ENCODE measurements around the gene HOXC12. TPM values are rescaled to one million over a fixed set of nuclear protein-coding genes. Genes with fewer than 3 reads are reported as not detected.

HOXC12 gene
- total RNA-seq, 1 experiment from 2014 or later: 1.9 TPM

DNA sequence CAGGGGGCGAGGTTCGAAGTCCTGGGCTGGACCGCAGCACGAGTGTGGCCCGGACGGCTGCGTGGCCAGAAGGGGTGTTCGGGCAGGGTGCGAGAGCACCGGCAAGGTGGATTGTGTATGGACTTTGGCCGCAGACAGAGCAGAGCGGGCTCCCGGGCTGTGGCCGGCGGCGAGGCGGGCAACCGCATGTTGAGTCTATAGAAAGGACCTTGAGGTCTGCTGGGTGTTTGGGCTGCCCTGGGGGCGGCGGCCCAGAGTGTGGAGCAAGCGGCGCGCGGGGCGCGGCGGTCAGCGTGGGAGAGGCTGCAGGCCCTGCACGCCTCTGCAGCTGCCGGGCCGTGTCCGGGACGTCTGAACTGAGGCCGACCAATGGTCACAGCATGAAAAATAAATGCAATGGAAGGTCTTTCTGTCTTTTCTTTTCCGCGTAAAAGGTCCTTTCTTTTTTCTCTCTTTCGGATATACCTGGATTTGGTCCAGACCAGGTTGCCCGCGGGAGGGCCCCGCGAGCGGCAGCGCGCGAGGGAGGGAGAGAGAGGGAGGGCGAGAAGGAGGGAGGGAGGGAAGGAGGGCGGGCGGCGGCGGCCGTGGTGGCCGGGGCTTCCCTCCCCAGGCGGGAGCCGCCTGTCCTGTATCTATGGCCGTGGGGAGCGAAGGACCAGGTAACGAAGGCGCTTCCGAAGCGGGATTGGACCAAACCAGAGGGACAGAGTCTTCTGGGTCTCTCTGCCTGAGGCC lies 39.7 kb downstream of the HOXC12 start:
- Histone ChIP-seq H3K36me3 (peaks cover 10% of the 10 kb centered on the region), H3K4me3 (peak overlapping the region; percentile 72)

DNA sequence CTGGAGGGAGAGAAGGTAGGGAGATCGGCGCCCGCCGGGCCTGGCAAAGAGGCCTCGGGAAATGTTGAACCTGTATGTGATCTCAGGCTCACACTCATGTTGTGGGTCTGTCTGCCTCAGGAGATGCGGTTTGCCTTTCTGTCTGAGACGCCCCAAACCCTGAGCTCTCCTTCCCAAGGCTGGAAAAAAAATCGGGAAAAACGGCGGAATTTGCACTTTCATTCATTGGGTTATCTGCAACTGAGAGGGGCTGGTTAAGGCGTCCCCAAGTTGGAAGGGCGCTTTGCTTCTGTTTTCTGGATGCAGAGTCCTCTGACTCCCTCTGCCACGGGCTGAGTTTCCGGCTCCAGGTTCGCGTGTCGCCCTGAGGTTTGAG lies 40.3 kb downstream of the HOXC12 start:
- Histone ChIP-seq H3K9me3 (no peaks in the 10 kb centered on the region), H3K4me3 (peak overlapping the region; percentile 72), H3K27me3 (no peaks in the 10 kb centered on the region), H3K36me3 (peaks cover 10% of the 10 kb centered on the region)
- DNase-seq: no peak

More for the DNA sequence above, 39.7 kb downstream of the HOXC12 start:
- no peaks in the 10 kb centered on the region for H3K27me3 ChIP-seq
- DNase-seq: peak; percentile 49
- H3K9me3 ChIP-seq: no peaks in the 10 kb centered on the region

DNA sequence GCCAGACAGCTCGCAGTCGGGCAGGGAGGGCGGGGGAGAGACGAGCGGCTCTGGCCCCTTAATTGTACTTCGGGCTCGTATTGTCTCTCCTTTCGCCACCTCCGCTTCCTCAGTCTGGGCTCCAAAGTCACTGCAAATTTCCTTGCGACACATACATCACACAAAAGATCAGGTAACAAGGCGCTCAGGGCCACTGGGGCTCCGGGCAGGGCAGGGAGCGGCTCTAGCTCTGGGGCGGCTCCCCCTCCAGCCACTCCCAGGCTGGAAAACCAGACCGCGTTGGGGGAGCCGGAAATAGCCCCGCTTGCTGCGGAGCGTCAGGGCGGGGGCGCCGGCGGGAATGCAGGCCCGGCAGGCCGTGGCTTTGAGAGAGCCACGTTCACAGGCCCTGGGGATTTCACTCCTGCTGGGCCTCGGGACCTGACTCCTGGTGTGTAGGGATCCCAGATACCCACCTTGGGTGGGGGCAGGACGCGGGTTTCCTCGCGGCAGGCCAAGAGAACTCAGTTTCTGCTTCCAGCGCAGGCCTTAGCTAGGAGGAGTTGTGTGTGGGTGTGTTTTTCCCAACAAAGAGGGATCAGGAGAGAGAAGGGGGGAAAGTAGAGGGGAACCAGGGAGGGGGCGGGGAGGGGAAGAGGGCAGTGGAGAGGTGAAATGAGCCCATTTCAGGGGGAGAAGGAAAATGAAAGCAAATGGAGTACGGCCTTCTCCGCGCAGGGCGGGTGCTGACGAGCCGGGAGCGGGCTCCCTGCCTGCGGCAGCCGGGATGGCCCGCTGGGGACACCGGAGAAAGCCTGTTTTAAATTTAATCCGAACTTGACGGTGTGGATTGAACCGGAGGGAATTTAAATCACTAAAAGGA lies 40.9 kb downstream of the HOXC12 start:
- DNase-seq: peak; percentile 90
- no peaks in the 10 kb centered on the region for H3K9me3 ChIP-seq

DNA sequence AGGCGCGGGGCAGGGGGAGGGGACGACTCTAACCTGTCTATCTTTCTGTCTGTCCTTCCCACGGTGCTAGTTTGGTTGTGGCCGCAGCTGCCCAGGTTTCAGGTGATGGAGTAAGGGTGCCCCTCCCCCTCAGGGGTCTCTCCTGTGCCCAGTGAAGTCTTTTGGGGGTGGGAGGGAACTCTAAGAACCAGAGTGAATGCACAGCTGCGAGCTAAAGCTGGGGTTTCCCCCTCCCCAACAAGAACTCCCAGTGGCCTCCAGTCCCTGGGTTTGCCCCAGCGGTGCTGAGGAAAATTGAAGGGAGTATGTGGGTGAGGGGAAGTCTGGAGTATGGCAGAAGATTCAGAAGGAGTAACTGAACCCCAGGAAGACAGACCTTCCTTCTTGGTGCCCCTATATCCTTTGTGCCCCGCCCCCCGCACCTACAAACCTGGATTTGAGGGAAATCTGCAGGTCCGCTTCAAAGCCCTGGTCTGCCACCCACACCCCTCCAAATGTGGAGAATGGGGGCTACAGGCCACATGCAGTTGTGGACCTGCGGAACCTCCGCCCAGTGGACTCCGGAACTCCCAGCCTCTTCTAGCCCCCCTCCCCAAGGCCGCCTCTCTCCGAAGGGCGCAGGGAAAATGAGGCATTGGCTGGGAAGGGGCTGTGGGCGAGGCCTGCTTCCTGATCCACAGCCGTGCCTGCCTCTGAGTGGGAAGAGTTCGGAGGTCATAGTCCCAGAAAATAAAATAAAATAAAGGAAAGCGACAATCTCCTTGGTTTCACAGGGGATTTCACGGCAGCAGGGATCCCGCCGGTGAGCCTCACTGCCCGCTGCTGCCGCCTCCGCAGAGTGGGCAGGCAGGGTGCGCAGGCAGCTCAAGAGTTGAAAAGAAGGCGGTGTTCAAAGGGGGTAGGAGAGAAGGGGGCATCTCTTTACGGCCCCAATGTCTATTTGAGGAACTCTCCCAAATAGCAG lies 41.8 kb downstream of the HOXC12 start:
- H3K9me3 ChIP-seq: no peaks in the 10 kb centered on the region
- H3K36me3 ChIP-seq: peaks cover 8% of the 10 kb centered on the region
- no peaks in the 10 kb centered on the region for H3K27me3 ChIP-seq
- peak overlapping the region; percentile 72 for H3K4me3 ChIP-seq
- DNase-seq: peak; percentile 47

More for the DNA sequence above, 40.9 kb downstream of the HOXC12 start:
- peak overlapping the region; percentile 72 for H3K4me3 ChIP-seq
- no peaks in the 10 kb centered on the region for H3K27me3 ChIP-seq
- peaks cover 10% of the 10 kb centered on the region for H3K36me3 ChIP-seq

DNA sequence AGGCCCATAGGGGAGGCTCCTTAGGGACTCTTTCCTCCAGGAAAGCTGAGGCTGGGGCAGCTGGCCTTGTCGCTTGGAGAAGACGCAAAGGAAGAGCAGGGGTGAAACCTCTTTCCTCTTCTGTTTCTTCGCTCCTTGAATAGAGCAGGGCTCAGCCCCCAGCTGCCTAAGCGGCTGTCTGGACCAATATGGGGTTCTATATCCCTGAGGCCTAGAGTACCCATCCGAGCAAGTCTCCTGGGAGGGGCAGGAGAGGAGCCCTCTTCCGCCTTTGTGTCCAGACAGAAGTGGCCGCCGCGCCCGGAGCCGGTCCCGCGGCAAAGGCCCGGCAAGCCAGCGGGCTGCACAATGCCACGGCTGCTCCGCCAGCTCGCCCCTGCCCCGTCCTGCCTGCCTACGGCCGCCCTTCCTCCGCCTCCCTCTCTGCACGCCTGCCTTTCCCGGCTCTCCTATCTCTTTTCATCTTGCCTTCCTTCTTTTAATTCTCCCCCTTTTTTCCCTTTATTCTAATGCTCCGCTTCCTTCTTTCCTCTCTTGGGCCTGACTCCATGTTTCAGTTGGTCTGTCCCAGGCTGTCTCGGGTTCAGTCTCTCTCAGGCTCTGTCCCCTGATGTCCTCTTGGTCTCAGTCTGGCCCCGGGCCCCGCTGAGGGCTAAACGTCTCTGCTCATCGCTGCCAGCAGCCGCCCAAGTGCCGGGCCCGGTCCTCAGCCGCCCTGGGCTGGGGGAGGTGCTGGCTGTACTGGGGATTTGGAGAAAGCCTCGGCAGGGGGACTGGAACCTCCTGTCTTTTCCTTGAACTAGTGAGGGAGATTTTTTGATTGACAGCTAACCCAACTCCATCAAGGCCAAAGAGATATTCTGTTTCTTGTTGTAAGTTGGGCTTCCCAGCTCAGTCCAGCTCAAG lies 42.8 kb downstream of the HOXC12 start:
- no peaks in the 10 kb centered on the region for H3K9me3 ChIP-seq
- peak; percentile 68 for DNase-seq
- H3K36me3 ChIP-seq: peaks cover 8% of the 10 kb centered on the region
- peak overlapping the region; percentile 72 for H3K4me3 ChIP-seq
- H3K27me3 ChIP-seq: no peaks in the 10 kb centered on the region

DNA sequence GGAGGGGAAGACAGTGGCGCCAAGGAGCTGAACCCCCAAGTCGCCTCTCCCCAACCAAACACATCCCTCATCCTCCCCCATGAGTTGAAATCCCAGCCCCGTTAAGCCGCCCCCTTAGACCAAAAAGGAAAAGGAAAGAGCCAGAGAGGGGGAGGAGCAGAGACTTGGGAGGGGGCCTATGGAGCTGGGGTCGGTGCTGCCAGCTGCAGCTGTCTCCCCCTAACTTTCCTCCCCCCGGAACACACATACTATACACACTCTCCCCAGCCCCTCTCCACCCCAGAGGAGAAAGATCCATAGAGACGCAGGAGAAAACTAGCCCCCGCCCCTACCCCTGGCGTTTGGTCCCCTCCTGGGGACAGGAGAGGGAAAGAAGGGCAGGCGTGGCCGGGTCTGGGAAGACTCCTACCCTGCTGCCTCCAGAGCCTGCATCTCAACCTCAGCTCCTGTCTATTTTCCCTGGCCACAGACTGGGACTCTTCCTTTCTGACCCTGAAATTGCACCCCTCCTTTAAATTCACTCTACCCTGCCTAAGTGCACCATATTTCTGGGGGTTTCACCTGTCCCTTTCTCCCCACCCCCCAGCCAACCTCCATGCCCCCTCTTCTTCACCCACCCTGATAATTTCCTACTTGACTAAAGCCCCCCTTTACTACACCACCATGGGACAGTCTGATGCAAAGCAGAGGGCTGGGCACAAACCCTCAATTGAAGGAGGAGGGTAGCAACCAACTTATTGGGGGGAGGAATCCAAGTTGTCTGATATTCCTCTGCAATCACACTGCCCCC lies 43.6 kb downstream of the HOXC12 start:
- Histone ChIP-seq H3K9me3 (no peaks in the 10 kb centered on the region), H3K27me3 (no peaks in the 10 kb centered on the region), H3K36me3 (peaks cover 13% of the 10 kb centered on the region), H3K4me3 (peak overlapping the region; percentile 72)
- DNase-seq: no peak

DNA sequence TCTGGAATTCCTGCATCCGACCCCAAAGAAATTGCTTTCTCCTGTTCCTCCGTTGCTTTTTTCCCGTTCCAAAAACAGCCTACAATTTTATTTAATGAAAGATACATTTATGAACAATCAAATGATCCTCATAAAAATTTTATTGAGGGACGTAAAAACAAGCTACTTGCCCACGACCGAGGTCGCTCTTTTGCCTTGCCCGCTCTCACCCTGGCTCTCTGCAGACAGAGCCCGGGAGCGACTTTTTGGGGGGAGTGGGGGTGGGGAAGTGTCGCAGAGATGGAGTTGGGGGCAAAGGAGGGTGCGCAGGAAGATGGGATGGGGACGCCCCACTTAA lies 44.2 kb downstream of the HOXC12 start:
- H3K36me3 ChIP-seq: peaks cover 13% of the 10 kb centered on the region
- peak overlapping the region; percentile 72 for H3K4me3 ChIP-seq
- no peaks in the 10 kb centered on the region for H3K9me3 ChIP-seq
- no peaks in the 10 kb centered on the region for H3K27me3 ChIP-seq
- DNase-seq: no peak

DNA sequence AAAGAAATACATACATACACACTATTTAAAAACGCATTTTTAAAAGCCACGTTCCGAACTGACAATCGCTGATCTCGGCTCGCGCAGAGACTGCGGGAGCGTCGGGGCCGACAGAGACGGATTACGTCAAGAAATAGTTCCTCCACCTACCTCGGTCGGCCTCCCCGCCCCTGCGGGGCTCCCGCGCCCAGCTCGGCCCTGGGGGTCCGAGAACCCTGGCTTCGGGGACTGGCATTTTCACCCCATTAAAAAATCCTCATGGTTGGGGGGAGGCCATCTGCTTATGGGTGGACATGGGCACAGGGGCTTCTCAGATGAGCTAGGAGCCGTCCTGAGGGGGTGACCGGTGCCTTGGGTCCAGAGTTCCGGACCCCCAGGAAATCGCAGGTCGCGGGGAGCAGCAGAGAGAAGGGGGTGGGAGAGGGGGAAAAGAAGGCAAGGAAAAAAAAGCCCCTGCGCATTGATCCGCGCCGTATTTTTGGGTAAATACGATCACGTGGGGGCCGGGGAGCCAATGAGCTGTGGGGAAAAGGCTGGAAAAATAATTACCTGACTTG lies 44.9 kb downstream of the HOXC12 start:
- DNase-seq: peak; percentile 81
- peak overlapping the region; percentile 72 for H3K4me3 ChIP-seq
- no peaks in the 10 kb centered on the region for H3K9me3 ChIP-seq
- no peaks in the 10 kb centered on the region for H3K27me3 ChIP-seq
- peaks cover 13% of the 10 kb centered on the region for H3K36me3 ChIP-seq

DNA sequence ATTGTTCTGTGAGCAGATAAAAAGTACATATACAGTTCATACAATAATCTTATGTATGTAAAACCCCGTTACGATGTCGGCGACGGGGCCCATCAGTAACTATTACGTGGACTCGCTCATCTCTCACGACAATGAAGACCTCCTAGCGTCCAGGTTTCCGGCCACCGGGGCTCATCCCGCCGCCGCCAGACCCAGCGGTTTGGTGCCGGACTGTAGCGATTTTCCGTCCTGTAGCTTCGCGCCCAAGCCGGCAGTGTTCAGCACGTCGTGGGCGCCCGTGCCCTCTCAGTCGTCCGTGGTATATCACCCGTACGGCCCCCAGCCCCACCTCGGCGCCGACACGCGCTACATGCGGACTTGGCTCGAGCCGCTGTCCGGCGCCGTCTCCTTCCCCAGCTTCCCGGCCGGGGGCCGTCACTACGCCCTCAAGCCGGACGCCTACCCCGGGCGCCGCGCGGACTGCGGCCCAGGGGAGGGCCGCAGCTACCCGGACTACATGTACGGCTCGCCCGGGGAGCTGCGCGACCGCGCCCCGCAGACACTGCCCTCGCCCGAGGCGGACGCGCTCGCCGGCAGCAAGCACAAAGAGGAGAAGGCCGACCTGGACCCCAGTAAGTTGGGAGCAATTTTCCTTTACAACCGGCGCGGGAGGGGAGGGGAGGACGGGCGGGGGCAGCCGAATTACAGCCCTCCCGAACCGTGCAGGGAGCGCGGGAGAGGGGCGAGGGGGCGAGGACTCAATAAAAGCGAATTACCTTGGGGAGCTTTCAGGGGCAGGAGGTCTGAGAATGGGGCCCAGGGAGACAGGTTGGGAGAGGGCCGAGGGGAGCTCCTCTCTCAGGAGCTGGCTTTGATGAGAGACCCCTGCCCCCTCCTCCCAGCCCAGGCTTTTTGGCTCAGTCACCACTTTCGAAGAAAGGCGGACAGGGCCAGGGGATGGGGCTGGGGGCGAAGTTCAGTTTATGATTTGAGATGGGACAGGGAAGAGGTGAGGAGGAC lies 45.7 kb downstream of the HOXC12 start, which contains the start of gene HOXC9:
Gene HOXC9, plus strand, starts transcription at position 46 of the 999 bp plus-strand sequence. Its CDS starts 28 bp downstream, at position 74.
- Histone ChIP-seq H3K9me3 (no peaks in the 10 kb centered on the region), H3K4me3 (peak within 1 kb of the TSS; percentile 72), H3K27me3 (no peaks in the 10 kb centered on the region), H3K36me3 (peaks cover 9% of the 10 kb centered on the region; the same call in 1 of the 2 replicates)
- no peak for DNase-seq

DNA sequence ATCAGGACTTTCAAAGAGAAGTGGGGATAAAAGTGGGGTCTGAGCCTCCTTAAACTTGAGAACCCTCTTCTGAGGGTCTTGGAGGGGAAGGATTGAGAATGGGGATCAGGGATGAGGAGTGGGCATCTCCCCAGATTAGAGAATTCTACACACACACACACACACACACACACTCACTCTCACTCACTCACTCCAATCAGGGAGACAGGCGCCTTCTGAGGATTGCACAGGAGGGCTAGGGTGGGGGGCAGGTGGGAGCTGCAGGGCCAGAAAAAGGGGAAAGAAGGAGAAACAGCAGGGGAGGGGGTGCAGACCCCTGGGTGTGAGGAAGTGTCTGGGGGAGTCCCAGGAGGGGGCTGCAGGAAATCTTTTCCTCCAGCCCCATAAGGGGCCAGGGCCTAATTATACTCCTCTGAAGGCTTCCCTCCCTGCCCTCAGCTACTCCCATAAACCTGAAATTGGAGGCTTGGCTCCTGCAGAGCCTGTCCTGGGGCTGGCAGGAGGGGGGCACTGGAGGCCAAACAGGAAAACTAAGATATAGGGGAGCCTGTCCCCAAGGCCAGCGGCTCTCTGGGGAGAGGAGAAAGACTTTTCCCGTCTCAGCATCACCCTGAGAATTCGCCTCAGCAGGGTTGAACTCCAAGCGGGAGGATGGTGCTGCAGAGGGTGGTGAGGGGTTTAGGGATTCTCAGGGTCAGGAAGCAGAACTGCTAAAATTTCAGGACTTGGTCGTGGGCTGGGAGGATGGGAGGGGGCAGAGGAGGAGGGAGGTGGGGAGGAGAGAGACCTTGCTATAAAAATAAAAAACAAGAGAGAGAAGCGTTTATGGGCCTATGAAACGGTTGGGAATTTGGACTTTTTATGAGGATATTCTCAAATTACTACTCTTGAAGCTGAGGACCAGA lies 46.8 kb downstream of the HOXC12 start:
- no peaks in the 10 kb centered on the region for H3K27me3 ChIP-seq
- DNase-seq: no peak
- H3K9me3 ChIP-seq: no peaks in the 10 kb centered on the region
- H3K36me3 ChIP-seq: peaks cover 15% of the 10 kb centered on the region
- H3K4me3 ChIP-seq: peak overlapping the region; percentile 72

DNA sequence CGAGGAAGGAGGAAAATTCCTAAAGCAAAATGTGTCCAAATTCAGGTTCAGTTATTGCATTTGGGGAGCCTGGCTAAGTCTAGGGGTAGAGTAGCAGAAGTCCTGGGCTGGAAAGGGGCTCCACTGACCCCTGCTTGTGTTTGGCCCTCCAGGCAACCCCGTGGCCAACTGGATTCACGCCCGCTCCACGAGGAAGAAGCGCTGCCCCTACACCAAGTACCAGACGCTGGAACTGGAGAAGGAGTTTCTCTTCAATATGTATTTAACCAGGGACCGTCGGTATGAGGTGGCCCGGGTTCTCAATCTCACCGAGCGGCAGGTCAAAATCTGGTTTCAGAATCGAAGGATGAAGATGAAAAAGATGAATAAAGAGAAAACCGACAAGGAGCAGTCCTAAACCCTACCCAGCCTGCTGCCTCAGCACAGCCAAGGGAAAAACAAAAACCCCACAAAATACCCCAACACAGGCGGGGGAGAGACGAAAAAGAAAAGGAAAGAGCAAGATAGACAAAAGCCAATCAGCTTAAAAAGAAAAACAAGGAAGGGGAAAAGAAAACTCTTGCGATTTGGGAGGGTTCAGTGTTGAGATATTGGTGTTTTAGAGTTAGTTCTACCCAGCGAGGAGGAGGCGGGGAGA lies 47.7 kb downstream of the HOXC12 start:
- no peak overlapping the region for H3K4me3 ChIP-seq
- H3K27me3 ChIP-seq: no peaks in the 10 kb centered on the region
- H3K36me3 ChIP-seq: peaks cover 15% of the 10 kb centered on the region
- H3K9me3 ChIP-seq: no peaks in the 10 kb centered on the region
- DNase-seq: no peak

DNA sequence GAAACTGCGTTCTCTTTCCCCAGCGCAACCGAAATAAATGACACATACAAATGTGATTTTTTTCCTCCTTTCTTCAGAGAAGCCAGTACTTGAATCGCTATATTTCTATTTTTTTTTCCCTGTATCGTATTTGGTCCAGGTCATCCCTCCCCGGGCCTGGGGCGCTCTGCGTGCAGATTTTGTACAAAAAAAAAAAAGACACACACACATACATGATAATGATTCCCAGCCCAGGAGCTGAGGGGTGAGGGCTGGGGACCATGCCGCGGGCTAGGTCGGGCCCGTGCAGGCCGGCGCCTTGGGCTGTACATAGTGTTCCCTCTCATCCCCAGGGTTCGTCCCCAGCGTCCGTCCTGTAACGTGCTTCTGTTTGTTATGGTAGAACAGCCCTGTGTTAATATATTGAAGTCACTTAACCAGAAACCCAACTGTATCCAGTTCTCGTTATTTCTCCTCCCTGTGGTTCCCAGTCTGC lies 48.2 kb downstream of the HOXC12 start:
- Histone ChIP-seq H3K9me3 (no peaks in the 10 kb centered on the region), H3K4me3 (no peak overlapping the region), H3K27me3 (no peaks in the 10 kb centered on the region), H3K36me3 (peaks cover 15% of the 10 kb centered on the region)
- no peak for DNase-seq

Data from MG63 (cell line).